Body of pancreas (tissue), 4 donors: ENCODE results near the gene ACVR2A.

Experiments used
- CTCF ChIP-seq, 7 experiments: fragments of 450-650 bp in 4 of 7; fragments of 200-600 bp in 3 of 7; sonication (generic) in 3 of 7; IDR thresholded peaks; one replicate each; pipeline ENCODE4 v1.5.1; 2016 to 2019; ENCODE audit warnings: antibody characterized with exemption in 7 of 7
- POLR2A ChIP-seq, 3 donors: fragments of 450-650 bp; IDR thresholded peaks; one replicate each; pipeline ENCODE4 v1.6.1; 2016; ENCODE audit warnings: antibody characterized with exemption in 3 of 3, mild to moderate bottlenecking in 2 of 3

- no peak for TF ChIP-seq CTCF (IDR thresholded peaks at IDR 0.05)
- TF ChIP-seq POLR2A (IDR thresholded peaks at IDR 0.05) = no peak
Measured at GRCh38 chr2:147923846-147924245, 79.0 kb downstream of the ACVR2A start.
